Liver (tissue), 9 donors: ENCODE data around the gene PPFIA4. TPM values are rescaled to one million over a fixed set of nuclear protein-coding genes. Genes with fewer than 3 reads are reported as not detected.

Source experiments
- DNase-seq: peaks from one replicate; pipeline ENCODE4 v3.0.0-alpha.2; 2017; ENCODE audit warnings: low spot score
- H3K27ac ChIP-seq, 2 donors: one replicate each; pipeline ENCODE4 v1.7.0; 2013; ENCODE audit warnings: inconsistent platforms in 2 of 2, low read length in 2 of 2, control low read depth in 1 of 2, low read depth in 1 of 2, mild to moderate bottlenecking in 1 of 2
- H3K27me3 ChIP-seq, 4 donors: one replicate each; pipeline versions ENCODE4 v1.6.1 to v1.7.0; 2013; ENCODE audit warnings: low read length in 3 of 4, inconsistent platforms in 1 of 4, mild to moderate bottlenecking in 1 of 4, moderate library complexity in 1 of 4; ENCODE audit not compliant: control insufficient read depth in 4 of 4, insufficient read depth in 4 of 4
- H3K36me3 ChIP-seq, 4 donors: one replicate each; pipeline versions ENCODE4 v1.6.1 to v1.7.0; 2013; ENCODE audit warnings: low read length in 3 of 4, mild to moderate bottlenecking in 3 of 4, low read depth in 1 of 4, moderate library complexity in 1 of 4; ENCODE audit not compliant: control insufficient read depth in 4 of 4, insufficient read depth in 3 of 4
- H3K4me1 ChIP-seq, 4 donors: one replicate each; pipeline versions ENCODE4 v1.6.1 to v1.7.0; 2013; ENCODE audit warnings: low read length in 3 of 4, mild to moderate bottlenecking in 3 of 4, moderate library complexity in 1 of 4; ENCODE audit not compliant: control insufficient read depth in 4 of 4, insufficient read depth in 4 of 4
- H3K4me3 ChIP-seq, 3 donors: one replicate each; pipeline versions ENCODE4 v1.6.1 to v1.7.0; 2013; ENCODE audit warnings: low read length in 3 of 3, control low read depth in 1 of 3, low read depth in 1 of 3, mild to moderate bottlenecking in 1 of 3
- H3K9ac ChIP-seq, 2 donors: one replicate each; pipeline ENCODE4 v1.7.0; 2013; ENCODE audit warnings: low read length in 2 of 2, mild to moderate bottlenecking in 2 of 2, moderate library complexity in 2 of 2, control low read depth in 1 of 2, low read depth in 1 of 2
- H3K9me3 ChIP-seq, 4 donors: one replicate each; pipeline versions ENCODE4 v1.6.1 to v1.7.0; 2013; ENCODE audit warnings: low read length in 3 of 4; ENCODE audit not compliant: control insufficient read depth in 4 of 4
- EGR1 ChIP-seq, 2 donors: IDR thresholded peaks; 2 replicates each; pipeline ENCODE4 v1.6.1; 2016 to 2018; ENCODE audit warnings: antibody characterized with exemption in 2 of 2, low read depth in 2 of 2
- FOXA1 ChIP-seq: IDR thresholded peaks from 2 replicates; pipeline ENCODE4 v1.6.1; 2016; ENCODE audit warnings: antibody characterized with exemption
- FOXA2 ChIP-seq: IDR thresholded peaks from 2 replicates; pipeline ENCODE4 v1.6.1; 2016; ENCODE audit warnings: antibody characterized with exemption
- GABPA ChIP-seq, 2 donors: IDR thresholded peaks in 1 of 2; conservative IDR thresholded peaks in 1 of 2; 2 replicates each; pipeline ENCODE4 v1.6.1; 2016; ENCODE audit warnings: antibody characterized with exemption in 2 of 2, mild to moderate bottlenecking in 1 of 2, moderate library complexity in 1 of 2
- HNF4G ChIP-seq: IDR thresholded peaks from 2 replicates; pipeline ENCODE4 v1.6.1; 2016; ENCODE audit warnings: antibody characterized with exemption
- NR2F2 ChIP-seq: IDR thresholded peaks from 2 replicates; pipeline ENCODE4 v1.6.1; 2016; ENCODE audit warnings: antibody characterized with exemption
- RAD21 ChIP-seq, 2 donors: IDR thresholded peaks; 2 replicates each; pipeline ENCODE4 v1.6.1; 2016; ENCODE audit warnings: antibody characterized with exemption in 2 of 2, mild to moderate bottlenecking in 2 of 2
- RXRA ChIP-seq, 2 donors: IDR thresholded peaks; 2 replicates each; pipeline ENCODE4 v1.6.1; 2017 to 2018; ENCODE audit warnings: antibody characterized with exemption in 2 of 2, mild to moderate bottlenecking in 1 of 2
- SP1 ChIP-seq: IDR thresholded peaks from 2 replicates; pipeline ENCODE4 v1.6.1; 2018; ENCODE audit warnings: antibody characterized with exemption, mild to moderate bottlenecking
- TAF1 ChIP-seq: conservative IDR thresholded peaks from 2 replicates; pipeline ENCODE4 v1.6.1; 2016; ENCODE audit warnings: antibody characterized with exemption, mild to moderate bottlenecking
- YY1 ChIP-seq: IDR thresholded peaks from 2 replicates; pipeline ENCODE4 v1.6.1; 2016; ENCODE audit warnings: antibody characterized with exemption, mild to moderate bottlenecking
- WGBS: extraction: QIAGEN DNeasy Blood & Tissue Kit; methylation state at CpG from one replicate; pipeline ENCODE4 v1.1.7; 2013; 5-methylcytosine and 5-hydroxymethylcytosine counted together
- polyA plus RNA-seq, 2 donors: library from polyadenylated mRNA; stranded (reverse) in 1 of 2; unstranded in 1 of 2; fragments of 200-250 nt in 1 of 2; fragments of >200 nt in 1 of 2; fragmentation: Nextera tagmentation in 1 of 2; extraction: Ambion mirVana in 1 of 2; gene quantifications; one replicate each; pipeline versions ENCODE4 v1.2.1 to v1.2.3, GENCODE V29; 2013 to 2015
- total RNA-seq, 2 donors: library from RNA; depleted of rRNA; stranded (reverse); fragments of >200 nt; gene quantifications; one replicate each; pipeline ENCODE4 v1.2.3, GENCODE V29; 2014
- TF ChIP-seq, protein P1 (sequence below): IDR thresholded peaks from 2 replicates; pipeline ENCODE4 v1.6.1; 2016; ENCODE audit warnings: antibody characterized with exemption
- TF ChIP-seq, protein P2 (sequence below): IDR thresholded peaks from 2 replicates; pipeline ENCODE4 v1.6.1; 2016; ENCODE audit warnings: antibody characterized with exemption
- TF ChIP-seq, protein P3 (sequence below): IDR thresholded peaks from 2 replicates; pipeline ENCODE4 v1.6.1; 2016; ENCODE audit warnings: antibody characterized with exemption
- TF ChIP-seq, protein P4 (sequence below): fragments of 150-350 bp; IDR thresholded peaks from 2 replicates; pipeline ENCODE4 v1.5.1; 2017; ENCODE audit warnings: improper control_type of control experiment, low read depth, low read length; ENCODE audit not compliant: missing input control
- donor health status: healthy.
- donor health status: healthy.
- donor health status: healthy.
- donor health status: healthy.
- donor health status: healthy.

Gene PPFIA4
- total and polyA plus RNA-seq, 4 donors, result 0.07 to 0.33 (median 0.15) TPM

DNA sequence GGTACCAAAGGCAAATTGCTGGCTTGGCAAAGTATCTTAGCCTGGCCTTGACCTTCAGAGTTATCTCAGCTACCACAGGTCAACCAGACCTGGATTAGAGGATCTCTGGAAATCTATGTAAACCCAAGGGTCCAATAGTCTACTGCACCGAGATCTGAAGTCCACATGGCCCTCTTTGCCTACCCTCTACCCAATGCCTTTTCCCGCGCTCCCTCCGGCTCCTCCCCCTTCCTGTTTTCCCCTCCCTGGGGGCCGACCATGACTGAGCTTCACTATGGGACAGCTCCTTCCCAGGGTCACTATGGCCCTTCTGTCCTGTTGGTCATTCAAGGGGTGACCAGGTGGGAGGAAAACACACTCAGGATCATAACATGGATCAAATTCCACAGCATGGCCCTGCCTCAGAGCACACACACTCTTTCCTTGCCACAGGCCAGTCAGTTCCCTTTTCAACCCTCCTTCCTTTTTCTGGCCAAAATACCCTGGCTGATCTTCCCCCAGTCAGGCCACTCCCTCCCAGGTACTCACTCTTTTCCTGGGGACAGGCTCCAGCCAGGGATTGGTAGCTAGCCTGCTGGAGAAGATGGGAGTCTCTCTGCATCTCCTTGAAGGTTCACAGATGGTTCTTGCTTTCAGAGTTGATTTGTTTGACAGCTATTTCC lies 38.2 kb upstream of the PPFIA4 start:
- Histone ChIP-seq H3K9me3 (no peaks in the 10 kb centered on the region), H3K27ac (no peak overlapping the region), H3K4me3 (no peak overlapping the region), H3K4me1 (no peaks in the 10 kb centered on the region), H3K9ac (no peak overlapping the region), H3K27me3 (no peaks in the 10 kb centered on the region), H3K36me3 (no peaks in the 10 kb centered on the region)
- TF ChIP-seq, protein P1, sequence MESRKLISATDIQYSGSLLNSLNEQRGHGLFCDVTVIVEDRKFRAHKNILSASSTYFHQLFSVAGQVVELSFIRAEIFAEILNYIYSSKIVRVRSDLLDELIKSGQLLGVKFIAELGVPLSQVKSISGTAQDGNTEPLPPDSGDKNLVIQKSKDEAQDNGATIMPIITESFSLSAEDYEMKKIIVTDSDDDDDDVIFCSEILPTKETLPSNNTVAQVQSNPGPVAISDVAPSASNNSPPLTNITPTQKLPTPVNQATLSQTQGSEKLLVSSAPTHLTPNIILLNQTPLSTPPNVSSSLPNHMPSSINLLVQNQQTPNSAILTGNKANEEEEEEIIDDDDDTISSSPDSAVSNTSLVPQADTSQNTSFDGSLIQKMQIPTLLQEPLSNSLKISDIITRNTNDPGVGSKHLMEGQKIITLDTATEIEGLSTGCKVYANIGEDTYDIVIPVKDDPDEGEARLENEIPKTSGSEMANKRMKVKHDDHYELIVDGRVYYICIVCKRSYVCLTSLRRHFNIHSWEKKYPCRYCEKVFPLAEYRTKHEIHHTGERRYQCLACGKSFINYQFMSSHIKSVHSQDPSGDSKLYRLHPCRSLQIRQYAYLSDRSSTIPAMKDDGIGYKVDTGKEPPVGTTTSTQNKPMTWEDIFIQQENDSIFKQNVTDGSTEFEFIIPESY, result no peak
- TF ChIP-seq HNF4G (no peak), FOXA1 (no peak), FOXA2 (no peak), YY1 (no peak), SP1 (no peak), GABPA (IDR thresholded peaks at IDR 0.05 in 1 of 2, conservative IDR thresholded peaks at IDR 0.05 in 1 of 2) (no peak), RAD21 (IDR thresholded peaks at IDR 0.05) (no peak), RXRA (IDR thresholded peaks at IDR 0.05) (no peak), EGR1 (IDR thresholded peaks at IDR 0.05; ENCODE audit: low read depth in 2 of 2) (no peak), NR2F2 (no peak)
- TF ChIP-seq, protein P2, sequence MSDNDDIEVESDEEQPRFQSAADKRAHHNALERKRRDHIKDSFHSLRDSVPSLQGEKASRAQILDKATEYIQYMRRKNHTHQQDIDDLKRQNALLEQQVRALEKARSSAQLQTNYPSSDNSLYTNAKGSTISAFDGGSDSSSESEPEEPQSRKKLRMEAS, result no peak
- TF ChIP-seq, protein P3, sequence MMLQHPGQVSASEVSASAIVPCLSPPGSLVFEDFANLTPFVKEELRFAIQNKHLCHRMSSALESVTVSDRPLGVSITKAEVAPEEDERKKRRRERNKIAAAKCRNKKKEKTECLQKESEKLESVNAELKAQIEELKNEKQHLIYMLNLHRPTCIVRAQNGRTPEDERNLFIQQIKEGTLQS, result no peak
- TF ChIP-seq, protein P4, sequence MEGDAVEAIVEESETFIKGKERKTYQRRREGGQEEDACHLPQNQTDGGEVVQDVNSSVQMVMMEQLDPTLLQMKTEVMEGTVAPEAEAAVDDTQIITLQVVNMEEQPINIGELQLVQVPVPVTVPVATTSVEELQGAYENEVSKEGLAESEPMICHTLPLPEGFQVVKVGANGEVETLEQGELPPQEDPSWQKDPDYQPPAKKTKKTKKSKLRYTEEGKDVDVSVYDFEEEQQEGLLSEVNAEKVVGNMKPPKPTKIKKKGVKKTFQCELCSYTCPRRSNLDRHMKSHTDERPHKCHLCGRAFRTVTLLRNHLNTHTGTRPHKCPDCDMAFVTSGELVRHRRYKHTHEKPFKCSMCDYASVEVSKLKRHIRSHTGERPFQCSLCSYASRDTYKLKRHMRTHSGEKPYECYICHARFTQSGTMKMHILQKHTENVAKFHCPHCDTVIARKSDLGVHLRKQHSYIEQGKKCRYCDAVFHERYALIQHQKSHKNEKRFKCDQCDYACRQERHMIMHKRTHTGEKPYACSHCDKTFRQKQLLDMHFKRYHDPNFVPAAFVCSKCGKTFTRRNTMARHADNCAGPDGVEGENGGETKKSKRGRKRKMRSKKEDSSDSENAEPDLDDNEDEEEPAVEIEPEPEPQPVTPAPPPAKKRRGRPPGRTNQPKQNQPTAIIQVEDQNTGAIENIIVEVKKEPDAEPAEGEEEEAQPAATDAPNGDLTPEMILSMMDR, result no peak
- 64% methylated on average over 5 of the region's 5 CpGs for WGBS
- no peak for DNase-seq

DNA sequence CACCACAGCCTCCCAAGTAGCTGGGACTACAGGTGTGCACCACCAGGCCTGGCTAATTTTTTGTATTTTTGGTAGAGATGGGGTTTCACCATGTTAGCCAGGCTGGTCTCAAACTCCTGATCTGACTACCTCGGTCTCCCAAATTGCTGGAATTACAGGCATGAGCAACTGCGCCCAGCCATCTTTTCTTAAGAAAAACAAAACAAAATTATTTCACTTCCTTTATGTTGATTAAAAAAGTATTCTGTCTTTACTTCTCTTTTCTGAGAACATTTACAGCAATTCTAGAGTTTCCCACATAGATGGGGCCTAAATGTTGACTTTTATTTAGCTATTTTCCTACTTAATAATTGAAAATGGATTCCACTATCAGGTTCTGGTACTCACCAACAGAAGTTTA lies 36.4 kb upstream of the PPFIA4 start:
- no peaks in the 10 kb centered on the region for H3K36me3 ChIP-seq
- WGBS, result 86% methylated on average over 2 of the region's 2 CpGs
- H3K27me3 ChIP-seq, result no peaks in the 10 kb centered on the region
- no peaks in the 10 kb centered on the region for H3K4me1 ChIP-seq
- H3K9me3 ChIP-seq, result no peaks in the 10 kb centered on the region
- no peak for DNase-seq
- TF ChIP-seq GABPA (IDR thresholded peaks at IDR 0.05 in 1 of 2, conservative IDR thresholded peaks at IDR 0.05 in 1 of 2), result no peak
- no peak for TF ChIP-seq EGR1 (IDR thresholded peaks at IDR 0.05; ENCODE audit: low read depth in 2 of 2)
- TF ChIP-seq, protein P1, result no peak
- TF ChIP-seq NR2F2, result no peak
- TF ChIP-seq TAF1, result no peak
- no peak overlapping the region for H3K9ac ChIP-seq
- no peak overlapping the region for H3K27ac ChIP-seq
- no peak overlapping the region for H3K4me3 ChIP-seq
